Right renal pelvis (tissue), 4 donors: Measurements from ENCODE around the gene APBB1IP. TPM values are rescaled to one million over a fixed set of nuclear protein-coding genes. Genes with fewer than 3 reads are reported as not detected.
"Not testable (repeated sequence)": the region's sequence is repeated elsewhere in the genome, so short reads cannot be mapped to it uniquely, and the experiment has no call there.

Experiments used
- DNase-seq, 4 donors: peaks; one replicate each; pipeline ENCODE4 v3.0.0-alpha.2; 2013; ENCODE audit warnings: low read depth in 4 of 4, low spot score in 3 of 4, missing footprints in 1 of 4
- polyA plus RNA-seq, 4 donors: library from polyadenylated mRNA; unstranded; fragments of 120-200 nt; gene quantifications; one replicate each; pipeline ENCODE4 v1.2.1, GENCODE V29; 2013; ENCODE audit not compliant: insufficient read length in 4 of 4

The APBB1IP gene
- polyA plus RNA-seq = 1 to 10 TPM; 1.1 to 1.9 (median 1.5) TPM

DNA sequence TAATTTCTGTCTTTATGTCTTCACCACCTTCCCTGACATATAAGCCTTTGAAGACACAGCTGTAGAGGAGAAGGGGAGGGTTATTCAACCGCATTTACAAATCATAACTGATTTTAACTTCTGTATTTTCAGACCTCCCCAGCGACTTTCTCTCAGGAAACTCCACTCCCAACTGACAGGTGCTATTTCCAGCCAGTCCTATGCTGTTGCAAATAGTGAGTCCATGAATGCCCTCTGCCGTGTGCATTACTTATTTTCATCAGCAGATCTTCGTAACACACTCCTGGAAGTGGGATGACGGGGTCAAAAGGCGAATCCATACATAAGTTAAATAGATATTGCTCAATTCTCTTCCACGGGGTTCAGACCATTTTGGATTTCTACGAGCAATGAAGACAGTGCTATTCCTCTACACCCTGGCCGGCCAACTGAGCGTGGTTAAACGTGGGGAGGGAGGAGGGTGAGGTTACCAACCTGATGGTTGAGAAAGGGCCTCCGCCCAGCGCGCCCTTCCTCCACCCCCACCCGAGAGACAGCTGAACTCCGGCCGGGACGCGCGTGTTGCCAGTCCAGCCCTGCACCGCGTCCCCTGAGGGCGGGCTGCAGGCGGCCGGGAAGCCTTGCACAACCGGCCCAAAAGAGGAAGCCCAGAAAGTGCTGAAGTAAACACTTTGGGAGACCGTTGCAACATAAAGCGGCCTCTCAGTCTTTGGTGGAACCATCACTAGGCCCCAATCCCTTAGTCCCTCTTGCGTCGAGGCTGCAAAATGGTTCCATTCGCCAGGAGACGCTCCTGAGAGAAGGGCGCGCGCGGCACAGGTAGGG, at the start of gene APBB1IP:
Gene APBB1IP, plus strand, starts transcription at position 705 of the 825 bp plus-strand sequence. CDS start 53,986 bp downstream, outside the sequence.
- no peak for DNase-seq

DNA sequence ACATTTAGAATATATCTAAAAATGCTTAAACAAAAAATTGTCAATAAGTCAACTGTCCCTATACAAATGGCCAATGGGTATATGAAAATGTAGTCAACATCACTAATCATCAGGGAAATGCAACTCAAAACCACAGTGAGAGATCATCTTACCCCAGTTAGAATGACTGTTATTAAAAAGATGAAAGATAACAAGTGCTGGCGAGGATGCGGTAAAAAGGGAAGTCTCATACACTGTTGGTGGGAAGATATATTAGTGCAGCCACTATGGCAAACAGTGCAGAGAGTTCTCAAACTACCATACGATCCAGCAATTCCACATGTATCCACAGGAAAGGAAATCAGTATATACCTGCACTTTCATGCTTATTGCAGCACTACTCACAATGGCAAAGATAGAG, 48.6 kb upstream of the APBB1IP start:
- DNase-seq = no peak

GRCh38 chr10:26391701-26392695, 46.1 kb upstream of the APBB1IP start:
- DNase-seq = no peak

- not testable (repeated sequence) for DNase-seq
Measured at GRCh38 chr10:26398353-26398752, 39.8 kb upstream of the APBB1IP start.

- DNase-seq = no peak
Measured at GRCh38 chr10:26407406-26407969, 30.7 kb upstream of the APBB1IP start.

DNA sequence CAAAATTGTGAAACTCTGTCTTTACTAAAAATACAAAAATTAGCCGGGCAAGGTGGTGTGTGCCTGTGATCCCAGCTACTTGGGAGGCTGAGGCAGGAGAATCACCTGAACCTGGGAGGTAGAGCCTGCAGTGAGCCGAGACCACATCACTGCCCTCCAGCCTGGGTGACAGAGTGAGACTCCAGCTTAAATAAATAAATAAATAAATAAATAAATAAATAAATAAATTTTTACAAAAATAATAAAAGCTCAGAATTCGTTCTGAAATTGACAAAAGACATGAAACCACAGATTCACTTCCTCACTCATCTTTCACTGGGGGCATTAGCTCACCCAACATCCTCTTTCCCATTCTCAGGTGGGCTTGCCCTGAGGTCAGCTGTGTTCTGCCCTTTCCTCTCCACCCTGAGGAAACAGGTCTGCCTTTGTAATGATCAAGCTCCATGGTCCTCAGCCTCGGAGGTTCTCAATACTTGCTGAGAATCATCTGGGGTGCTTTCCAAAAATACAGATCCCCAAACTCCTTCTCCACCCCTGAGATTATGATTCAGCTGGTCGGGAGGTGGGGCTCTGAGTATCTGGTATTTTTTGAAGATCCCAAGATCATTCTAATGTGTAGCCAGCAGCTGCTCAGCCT, 29.2 kb upstream of the APBB1IP start:
- no peak for DNase-seq

DNA sequence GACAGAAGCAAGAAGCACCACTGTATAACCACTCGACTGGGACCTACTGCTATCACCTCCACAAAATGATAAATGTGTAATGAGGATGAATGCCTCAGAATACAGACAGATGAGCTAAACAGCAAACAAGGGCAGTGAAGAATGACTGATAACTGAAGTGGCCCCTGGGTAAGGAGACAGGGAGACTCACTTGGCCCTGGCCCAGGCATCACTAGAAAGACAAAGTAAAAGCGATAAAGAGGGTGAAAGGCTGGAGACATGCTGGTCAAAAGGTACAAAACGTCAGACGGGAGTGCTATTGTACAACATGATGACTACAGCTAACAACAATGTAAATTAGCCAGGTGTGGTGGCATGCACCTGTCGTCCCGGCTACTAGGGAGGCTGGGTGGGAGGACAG, 27.8 kb upstream of the APBB1IP start:
- no peak for DNase-seq

- no peak for DNase-seq
Measured at GRCh38 chr10:26412932-26413331, 25.2 kb upstream of the APBB1IP start.

GRCh38 chr10:26413375-26413774, 24.8 kb upstream of the APBB1IP start:
- no peak for DNase-seq

GRCh38 chr10:26417136-26417535, 21.0 kb upstream of the APBB1IP start:
- no peak for DNase-seq

GRCh38 chr10:26422977-26423376, 15.2 kb upstream of the APBB1IP start:
- DNase-seq = no peak

DNA sequence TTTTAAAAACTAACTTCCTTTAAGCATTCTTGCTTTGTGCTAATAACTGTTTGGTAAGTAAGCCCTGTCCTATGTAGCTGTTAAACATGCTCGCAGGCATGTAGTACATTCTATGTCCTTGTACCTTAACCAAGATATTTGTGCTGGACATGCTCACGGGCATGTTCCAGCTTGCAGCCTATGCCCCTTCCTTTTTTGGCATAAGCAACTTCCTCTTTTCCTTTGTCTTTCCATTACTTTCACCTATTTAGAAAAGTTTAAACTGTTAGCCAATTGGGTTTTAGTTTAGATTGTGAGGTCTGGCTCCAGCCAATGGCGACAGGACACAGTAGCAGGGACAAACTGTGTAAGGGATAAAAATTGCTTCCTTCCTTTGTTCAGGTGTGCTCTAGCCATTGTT, 14.4 kb upstream of the APBB1IP start:
- no peak for DNase-seq

DNA sequence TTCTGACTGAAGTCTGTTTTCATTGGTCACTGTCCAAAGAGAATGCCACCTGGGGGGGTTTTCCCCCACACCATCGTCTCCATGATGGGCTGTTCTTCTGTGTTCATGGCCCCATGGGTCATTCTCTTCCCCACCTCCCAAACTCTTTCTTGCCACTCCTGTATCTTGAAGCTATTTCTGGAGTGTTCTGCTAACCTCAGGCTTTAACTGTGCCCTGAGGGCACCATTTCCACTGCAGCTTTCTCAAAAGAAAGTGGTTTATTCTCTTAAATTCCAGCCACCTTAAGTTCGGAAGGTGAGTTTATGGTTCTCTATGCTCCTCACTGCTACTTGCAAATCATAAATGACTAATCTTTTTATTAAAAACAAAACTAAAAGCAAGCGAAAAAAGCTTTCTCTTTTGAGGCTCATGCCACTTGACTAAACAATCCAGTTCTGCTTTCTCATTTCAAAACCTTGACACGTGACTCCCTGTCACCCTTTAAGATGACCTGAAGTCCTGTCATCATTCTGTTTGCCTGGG, 7.4 kb upstream of the APBB1IP start:
- DNase-seq = no peak

- DNase-seq = no peak
Measured at GRCh38 chr10:26432938-26433337, 5.2 kb upstream of the APBB1IP start.

DNA sequence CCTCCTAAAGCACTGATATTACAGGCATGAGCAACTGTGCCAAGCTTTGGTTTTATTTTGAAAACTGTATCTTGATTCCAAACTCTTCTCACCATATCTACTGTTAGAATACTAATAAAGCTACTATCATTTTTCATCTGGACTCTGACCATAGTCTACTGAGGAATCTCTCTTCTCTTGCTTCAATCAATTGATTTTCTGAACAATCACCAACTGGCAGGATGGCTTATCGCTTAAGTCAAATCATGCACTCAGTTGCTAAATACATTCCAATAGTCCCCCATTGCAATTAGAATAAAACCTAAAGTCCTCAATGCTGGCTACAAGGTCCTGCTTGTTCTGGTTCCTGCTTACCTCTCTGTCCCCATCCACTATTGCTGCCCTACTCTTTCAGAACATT, 2.3 kb upstream of the APBB1IP start:
- DNase-seq = no peak

DNA sequence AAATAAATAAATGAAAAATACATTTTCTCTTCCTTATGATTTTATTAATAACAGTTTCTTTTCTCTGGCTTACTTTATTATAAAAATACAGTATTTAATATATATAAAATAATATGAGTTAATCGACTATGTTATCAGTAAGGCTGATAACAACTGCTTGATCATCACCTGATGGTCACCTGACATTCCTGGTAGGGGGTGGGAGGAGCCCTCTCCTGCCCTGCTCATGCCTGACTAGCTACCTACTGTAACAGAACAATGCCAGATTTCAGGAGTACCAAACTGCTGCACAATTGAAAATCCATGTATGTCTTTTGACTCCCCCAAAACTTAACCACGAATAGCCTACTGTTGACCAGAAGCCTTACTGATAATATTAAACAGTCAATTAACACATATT, 1.3 kb upstream of the APBB1IP start:
- no peak for DNase-seq

DNA sequence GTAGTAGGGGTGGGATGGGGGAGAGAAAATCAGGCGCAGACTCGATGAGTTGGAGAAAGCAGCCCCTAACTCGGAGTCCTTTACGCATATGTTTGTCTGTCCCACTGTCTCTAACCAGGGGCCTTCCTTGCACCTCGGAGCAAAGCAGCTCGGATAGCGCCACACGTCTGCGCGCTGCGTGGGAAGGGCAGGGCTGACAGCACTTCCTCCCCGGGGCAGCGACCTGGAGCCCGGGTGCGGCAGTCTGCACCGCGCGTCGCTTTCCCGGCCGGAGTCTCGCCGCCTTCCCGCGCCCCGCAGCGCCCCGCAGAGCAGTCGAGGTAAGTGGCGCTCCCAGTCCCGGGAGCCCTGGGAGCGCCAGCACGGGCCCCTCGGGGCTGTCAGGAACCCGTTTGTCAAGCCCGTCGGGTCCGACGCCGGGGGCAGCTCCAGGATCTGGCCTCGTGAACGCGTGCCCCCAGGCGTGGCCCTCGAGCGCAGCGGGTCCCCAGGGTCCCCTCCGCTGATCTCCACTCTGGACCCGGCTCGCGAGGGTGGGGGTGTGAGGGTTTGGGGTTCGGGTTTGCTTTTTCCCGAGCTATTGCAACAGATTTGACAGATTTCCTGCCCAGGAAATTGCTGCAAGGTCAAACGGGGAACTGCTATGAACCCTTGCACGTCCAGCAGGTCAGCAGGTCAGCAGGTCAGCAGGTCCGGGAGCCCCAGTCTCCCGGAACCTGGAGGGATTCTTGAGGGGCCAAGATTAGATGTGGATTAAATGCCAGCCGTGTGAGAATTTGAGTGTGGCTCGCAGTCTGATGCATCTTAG, 597 bp downstream of the APBB1IP start:
- DNase-seq = peak in 1 of 4 donors; percentile 3

DNA sequence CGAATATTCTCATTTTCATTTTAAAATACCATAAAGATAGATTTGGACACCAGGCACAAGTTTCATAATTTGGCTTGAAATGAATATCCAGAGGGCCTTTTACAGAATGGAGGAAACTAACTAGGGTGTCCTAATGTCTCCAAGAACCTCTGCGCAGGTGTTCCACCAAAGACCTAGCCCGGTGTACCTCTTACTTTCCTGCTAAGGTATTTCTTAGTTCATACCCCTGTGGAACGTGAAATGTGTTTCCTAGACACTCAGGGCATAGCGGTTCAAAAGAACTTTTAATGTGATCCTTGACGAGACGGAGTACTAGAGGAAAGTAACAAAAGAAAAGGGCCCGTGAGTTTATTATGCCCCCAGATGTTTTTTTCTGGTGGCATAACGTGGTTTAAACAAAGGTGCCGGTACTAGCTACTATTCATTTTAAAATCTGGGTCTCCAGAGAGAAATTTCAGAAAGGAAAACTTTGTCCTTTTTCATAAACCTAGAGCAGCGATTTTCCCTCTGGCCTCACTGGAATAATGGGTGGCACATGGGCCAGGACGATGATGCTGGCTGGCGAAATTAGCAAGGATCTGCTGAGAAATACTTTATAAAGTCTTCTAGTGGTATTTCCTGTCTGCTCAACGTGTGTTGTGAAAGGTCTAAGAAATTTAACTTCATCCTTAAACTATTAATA, 1.4 kb downstream of the APBB1IP start:
- no peak for DNase-seq

DNA sequence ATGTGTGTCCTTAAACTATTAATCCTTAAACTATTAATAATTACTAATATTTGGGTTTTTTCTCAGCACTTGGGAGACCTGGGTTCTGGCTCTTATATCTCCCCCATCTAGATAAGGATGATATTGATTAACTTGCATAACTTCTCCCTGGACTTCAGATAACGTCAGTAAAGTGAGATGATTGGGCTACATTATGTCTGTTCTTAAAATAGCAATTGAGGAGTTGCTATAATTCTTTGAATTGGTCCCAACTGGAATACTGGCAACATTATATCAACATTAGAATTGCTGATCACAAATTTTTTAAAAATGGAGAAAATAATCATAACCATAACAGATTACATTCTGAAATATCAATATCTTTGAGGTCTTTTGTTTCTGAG, 1.9 kb downstream of the APBB1IP start:
- DNase-seq = no peak
